GM12878 (cell line): ENCODE measurements around the gene TRPM1. TPM values are rescaled to one million over a fixed set of nuclear protein-coding genes. Genes with fewer than 3 reads are reported as not detected.

Source experiments
- ATAC-seq: fragments of 200-7000 bp; cut with Tn5 transposase; 3 replicates; pipeline ENCODE4 v1.9.1; 2020; ENCODE audit warnings: mild to moderate bottlenecking, moderate library complexity
- BruUV-seq: library from RNA; stranded (reverse); fragments of 400-500 nt; replicated peaks from 2 replicates; lab custom pipeline; 2021; lab: Mats Ljungman, UMichigan
- CTCF ChIA-PET: fragments of 300-600 bp; sonication (Branson Sonifier 250); formaldehyde crosslinking; extraction: SDS; loops from one replicate; lab custom pipeline; 2021; ENCODE audit warnings: inconsistent platforms; lab: Yijun Ruan, JAX
- POLR2A ChIA-PET: fragments of 350-600 bp; formaldehyde crosslinking; extraction: SDS; loops from one replicate; lab custom pipeline; 2021; ENCODE audit warnings: inconsistent platforms; lab: Charles Lee
- RAD21 ChIA-PET: fragments of 300-600 bp; sonication (Branson Sonifier 250); formaldehyde crosslinking; loops from one replicate; lab custom pipeline; 2023; ENCODE audit warnings: antibody characterized with exemption; ENCODE audit not compliant: unreplicated experiment; lab: Charles Lee
- SMC1A ChIA-PET: fragments of 300-600 bp; sonication (Branson Sonifier 250); formaldehyde crosslinking; loops from one replicate; lab custom pipeline; 2023; ENCODE audit not compliant: unreplicated experiment, uncharacterized antibody; lab: Charles Lee
- DNase-seq: peaks from one replicate; pipeline ENCODE4 v3.0.0-alpha.2; 2011; ENCODE audit warnings: low read depth, low spot score
- FAIRE-seq: peaks from 3 replicates; lab custom pipeline; 2011; peaks lifted over from hg19 to GRCh38; lab: Jason Lieb, UNC
- H2AFZ ChIP-seq: 2 replicates; pipeline ENCODE4 v1.6.0; 2011; ENCODE audit warnings: low read depth, low read length, control low read depth; ENCODE audit not compliant: control insufficient read depth
- H3K27ac ChIP-seq: 2 replicates; pipeline ENCODE4 v1.5.1; 2011; ENCODE audit warnings: control low read depth; ENCODE audit not compliant: control insufficient read depth, insufficient read depth
- H3K27me3 ChIP-seq, 2 experiments: replicated peaks in 1 of 2; 2 replicates each; pipeline versions ENCODE4 v1.6.0 to v1.6.1; 2011; ENCODE audit warnings: low read length in 1 of 2; ENCODE audit not compliant: control insufficient read depth in 2 of 2, insufficient read depth in 2 of 2
- H3K36me3 ChIP-seq, 2 experiments: 2 replicates each; pipeline ENCODE4 v1.5.1; 2011; ENCODE audit warnings: low read length in 1 of 2; ENCODE audit not compliant: control insufficient read depth in 2 of 2, insufficient read depth in 2 of 2
- H3K4me1 ChIP-seq: 2 replicates; pipeline ENCODE4 v1.6.1; 2011; ENCODE audit warnings: mild to moderate bottlenecking, low read length, moderate library complexity, mixed read lengths; ENCODE audit not compliant: control insufficient read depth, insufficient read depth
- H3K4me2 ChIP-seq: 2 replicates; pipeline ENCODE4 v1.6.0; 2011; ENCODE audit warnings: control low read depth; ENCODE audit not compliant: control insufficient read depth, insufficient read depth
- H3K4me3 ChIP-seq: fragments of 200-600 bp; sonication (generic); 2 replicates; pipeline ENCODE4 v1.5.1; 2016
- H3K79me2 ChIP-seq: 2 replicates; pipeline ENCODE4 v1.6.0; 2011; ENCODE audit warnings: low read length; ENCODE audit not compliant: control insufficient read depth, insufficient read depth
- H3K9ac ChIP-seq: 2 replicates; pipeline ENCODE4 v1.8.0; 2011; ENCODE audit warnings: low read length, control low read depth, mixed read lengths; ENCODE audit not compliant: control insufficient read depth, insufficient read depth
- H3K9me3 ChIP-seq: replicated peaks from 3 replicates; pipeline ENCODE4 v1.5.1; 2011; ENCODE audit warnings: mild to moderate bottlenecking, low read length; ENCODE audit not compliant: control insufficient read depth, insufficient read depth
- H4K20me1 ChIP-seq: 2 replicates; pipeline ENCODE4 v1.6.0; 2011; ENCODE audit not compliant: control insufficient read depth, insufficient read depth
- ASH2L ChIP-seq: fragments of 300-600, 200-600 bp; sonication (generic); IDR thresholded peaks from 2 replicates; pipeline ENCODE4 v1.6.1; 2017; ENCODE audit warnings: low read depth, mild to moderate bottlenecking, borderline replicate concordance
- CBX3 ChIP-seq: fragments of 200-600 bp; sonication (generic); IDR thresholded peaks from 2 replicates; pipeline ENCODE4 v1.6.1; 2016; ENCODE audit warnings: low read depth, borderline replicate concordance
- E2F8 ChIP-seq: fragments of 450-650 bp; IDR thresholded peaks from 2 replicates; pipeline ENCODE4 v1.6.1; 2018; ENCODE audit warnings: mild to moderate bottlenecking, low read depth, moderate library complexity; ENCODE audit not compliant: partially characterized antibody
- HDAC6 ChIP-seq: fragments of 200-600 bp; sonication (generic); IDR thresholded peaks from one replicate; pipeline ENCODE4 v1.8.0; 2017; ENCODE audit warnings: antibody characterized with exemption; ENCODE audit not compliant: unreplicated experiment
- MEF2A ChIP-seq: IDR thresholded peaks from 2 replicates; pipeline ENCODE4 v1.6.1; 2011; ENCODE audit warnings: low read depth, mild to moderate bottlenecking, low read length, moderate library complexity; ENCODE audit not compliant: insufficient read depth
- MEF2B ChIP-seq: fragments of 450-650 bp; IDR thresholded peaks from 2 replicates; pipeline ENCODE4 v1.6.1; 2018; ENCODE audit warnings: mild to moderate bottlenecking, moderate library complexity; ENCODE audit not compliant: partially characterized antibody, poor library complexity, severe bottlenecking
- ZNF24 ChIP-seq: fragments of 450-650 bp; IDR thresholded peaks from 2 replicates; pipeline ENCODE4 v1.6.1; 2017; ENCODE audit warnings: antibody characterized with exemption, mild to moderate bottlenecking
- ZZZ3 ChIP-seq: IDR thresholded peaks from 2 replicates; pipeline ENCODE4 v1.6.1; 2011; ENCODE audit warnings: low read depth; ENCODE audit not compliant: control insufficient read depth, insufficient read length
- whole genome bisulfite sequencing: methylation state at CpG from one replicate; pipeline ENCODE4 v1.1.6; 2016; ENCODE audit warnings: low lambda C conversion rate; ENCODE audit not compliant: insufficient replicate concordance, insufficient coverage; ENCODE audit errors: missing lambda C conversion rate; 5-methylcytosine and 5-hydroxymethylcytosine counted together
- in situ Hi-C: fragments of 300-500 bp; cut with MboI; formaldehyde crosslinking; loops from 9 replicates; pipeline ENCODE4 v1.14.3; 2018; ENCODE audit warnings: mixed read lengths
- intact Hi-C: fragments of 100-400 bp; cut with micrococcal nuclease; formaldehyde crosslinking; loops from one replicate; pipeline ENCODE4 v1.14.2; 2022; ENCODE audit not compliant: unreplicated experiment
- polyA plus RNA-seq, 11 experiments: library from polyadenylated mRNA; depleted of rRNA in 4 of 11; unstranded in 6 of 11; stranded (reverse) in 5 of 11; fragments of >200 nt; fragmentation: Nextera tagmentation in 4 of 11; fragmentation: Illumina TruSeq in 1 of 11; extraction: Ambion mirVana in 4 of 11; extraction: Trizol in 1 of 11; gene quantifications; 1 replicate in 1 of 11; 2 replicates in 10 of 11; pipeline versions ENCODE4 v1.2.1 to v1.2.3, GENCODE V29; 2011 to 2016; ENCODE audit warnings: inconsistent platforms in 2 of 11, missing spikeins in 2 of 11, low read depth in 1 of 11
- total RNA-seq, 4 experiments: library from RNA; depleted of rRNA in 3 of 4; stranded (reverse); fragments of >200 nt in 3 of 4; fragmentation: Illumina TruSeq in 1 of 4; extraction: Trizol in 1 of 4; gene quantifications; 2 replicates each; pipeline versions ENCODE4 v1.2.1 to v1.2.3, GENCODE V29; 2013 to 2021
- TF ChIP-seq, protein P1 (sequence below): fragments of 450-650 bp; IDR thresholded peaks from 2 replicates; pipeline ENCODE4 v1.6.1; 2016; ENCODE audit warnings: mild to moderate bottlenecking
- TF ChIP-seq, protein P2 (sequence below): IDR thresholded peaks from 2 replicates; pipeline ENCODE4 v1.6.1; 2011; ENCODE audit warnings: borderline replicate concordance, low read depth, mild to moderate bottlenecking, moderate library complexity, mixed read lengths, low read length; ENCODE audit not compliant: insufficient read depth; ENCODE audit errors: extremely low read length

The TRPM1 gene
- total and polyA plus RNA-seq, 10 of the 15 experiments (the other 5 are each of a cell fraction or from before 2014, with no cell fraction given) = 0.01 to 0.10 (median 0.05) TPM; not detected in 4

GRCh38 chr15:31131853-31132375, 30.4 kb upstream of the TRPM1 start:
- no peak overlapping the region for H3K9ac ChIP-seq
- H3K9me3 ChIP-seq = no peaks in the 10 kb centered on the region
- no peak overlapping the region for H2AFZ ChIP-seq
- intact Hi-C loops = no loop called here
- H3K27me3 ChIP-seq = no peaks in the 10 kb centered on the region; a peak in 1 of 4 replicates
- no peak overlapping the region for H3K4me3 ChIP-seq
- H3K27ac ChIP-seq = no peak overlapping the region
- ChIA-PET POLR2A (interaction anchor here (0.6 kb wide), 1 partner anchor 341 kb away, joined by 3 read pairs; no protein-coding TSS in a partner anchor), CTCF (interaction anchor here (1.2 kb wide), 1 partner anchor 10 kb away, joined by 5 read pairs; no protein-coding TSS in a partner anchor), RAD21 (interaction anchor here (3.3 kb wide), 1 partner anchor 357 kb away, joined by 14 read pairs; no protein-coding TSS in a partner anchor), SMC1A (interaction anchor here (1.5 kb wide), 1 partner anchor 357 kb away, joined by 6 read pairs; no protein-coding TSS in a partner anchor)
- no peak overlapping the region for H3K4me2 ChIP-seq
- H3K4me1 ChIP-seq = no peaks in the 10 kb centered on the region
- DNase-seq (no peak), FAIRE-seq (no peak), ATAC-seq (no peak)
- no peaks in the 10 kb centered on the region for H3K79me2 ChIP-seq
- no TSS peak for BruUV-seq
- WGBS = 67% methylated on average over 12 of the region's 12 CpGs
- H3K36me3 ChIP-seq = no peaks in the 10 kb centered on the region
- no peak for TF ChIP-seq CBX3
- no peak for TF ChIP-seq MEF2B
- TF ChIP-seq, protein P1, sequence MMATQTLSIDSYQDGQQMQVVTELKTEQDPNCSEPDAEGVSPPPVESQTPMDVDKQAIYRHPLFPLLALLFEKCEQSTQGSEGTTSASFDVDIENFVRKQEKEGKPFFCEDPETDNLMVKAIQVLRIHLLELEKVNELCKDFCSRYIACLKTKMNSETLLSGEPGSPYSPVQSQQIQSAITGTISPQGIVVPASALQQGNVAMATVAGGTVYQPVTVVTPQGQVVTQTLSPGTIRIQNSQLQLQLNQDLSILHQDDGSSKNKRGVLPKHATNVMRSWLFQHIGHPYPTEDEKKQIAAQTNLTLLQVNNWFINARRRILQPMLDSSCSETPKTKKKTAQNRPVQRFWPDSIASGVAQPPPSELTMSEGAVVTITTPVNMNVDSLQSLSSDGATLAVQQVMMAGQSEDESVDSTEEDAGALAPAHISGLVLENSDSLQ = no peak
- no peak for TF ChIP-seq E2F8
- TF ChIP-seq HDAC6 = no peak
- TF ChIP-seq, protein P2, sequence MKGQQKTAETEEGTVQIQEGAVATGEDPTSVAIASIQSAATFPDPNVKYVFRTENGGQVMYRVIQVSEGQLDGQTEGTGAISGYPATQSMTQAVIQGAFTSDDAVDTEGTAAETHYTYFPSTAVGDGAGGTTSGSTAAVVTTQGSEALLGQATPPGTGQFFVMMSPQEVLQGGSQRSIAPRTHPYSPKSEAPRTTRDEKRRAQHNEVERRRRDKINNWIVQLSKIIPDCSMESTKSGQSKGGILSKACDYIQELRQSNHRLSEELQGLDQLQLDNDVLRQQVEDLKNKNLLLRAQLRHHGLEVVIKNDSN = no peak
- no peak for TF ChIP-seq ZZZ3
- TF ChIP-seq ASH2L = no peak
- TF ChIP-seq ZNF24 = no peak
- TF ChIP-seq MEF2A = no peak
- no peaks in the 10 kb centered on the region for H4K20me1 ChIP-seq
- in situ Hi-C loops = no loop called here
